Panc1 (cell line): ENCODE data around the gene ARHGEF40. TPM values are rescaled to one million over a fixed set of nuclear protein-coding genes. Genes with fewer than 3 reads are reported as not detected.

Experiments
- ATAC-seq: fragments of 200-7000 bp; cut with Tn5 transposase; 2 replicates; pipeline ENCODE4 v1.9.1; 2020; ENCODE audit warnings: mild to moderate bottlenecking, moderate library complexity
- BruUV-seq: library from RNA; stranded (reverse); fragments of 400-500 nt; replicated peaks from 2 replicates; lab custom pipeline; 2021; lab: Mats Ljungman, UMichigan
- CTCF ChIA-PET: fragments of 300-600 bp; sonication (Branson Sonifier 250); formaldehyde crosslinking; loops from one replicate; lab custom pipeline; 2022; ENCODE audit warnings: antibody characterized with exemption; lab: Charles Lee
- POLR2A ChIA-PET: fragments of 300-600 bp; sonication (Branson Sonifier 250); formaldehyde crosslinking; loops from one replicate; lab custom pipeline; 2022; ENCODE audit warnings: antibody characterized with exemption; lab: Charles Lee
- DNase-seq: peaks from one replicate; pipeline ENCODE4 v3.0.0-alpha.2; 2010; ENCODE audit warnings: low read depth, low spot score
- H3K27ac ChIP-seq: 2 replicates; pipeline ENCODE4 v1.5.1; 2011; ENCODE audit warnings: mild to moderate bottlenecking, low read length, inconsistent platforms
- H3K27me3 ChIP-seq: fragments of 200-500 bp; sonication (Bioruptor generic); 2 replicates; pipeline ENCODE4 v1.6.0; 2014; ENCODE audit warnings: low read length, inconsistent platforms; ENCODE audit not compliant: control insufficient read depth, insufficient read depth
- H3K36me3 ChIP-seq: fragments of 200-500 bp; sonication (Bioruptor generic); 2 replicates; pipeline ENCODE4 v1.5.1; 2014; ENCODE audit warnings: inconsistent platforms, mild to moderate bottlenecking, low read length, moderate library complexity; ENCODE audit not compliant: control insufficient read depth, insufficient read depth
- H3K4me1 ChIP-seq: 2 replicates; pipeline ENCODE4 v1.5.1; 2011; ENCODE audit warnings: inconsistent platforms, mild to moderate bottlenecking, low read length, moderate library complexity; ENCODE audit not compliant: control insufficient read depth, insufficient read depth
- H3K4me3 ChIP-seq, 2 experiments: 2 replicates each; pipeline ENCODE4 v1.5.1; 2011 to 2012; ENCODE audit warnings: low read depth in 2 of 2, low read length in 2 of 2, mild to moderate bottlenecking in 2 of 2, inconsistent platforms in 1 of 2, moderate library complexity in 1 of 2
- H3K9me3 ChIP-seq: fragments of 200-500 bp; sonication (Bioruptor generic); 2 replicates; pipeline ENCODE4 v1.5.1; 2014; ENCODE audit warnings: low read depth, mild to moderate bottlenecking, inconsistent platforms, low read length, moderate library complexity; ENCODE audit not compliant: control insufficient read depth, insufficient read depth
- CTCF ChIP-seq: fragments of 450-650 bp; IDR thresholded peaks from 2 replicates; pipeline ENCODE4 v1.5.1; 2017; ENCODE audit warnings: mild to moderate bottlenecking
- POLR2AphosphoS5 ChIP-seq: IDR thresholded peaks from 2 replicates; pipeline ENCODE4 v1.6.1; 2012; ENCODE audit warnings: mild to moderate bottlenecking, low read depth, low read length, moderate library complexity
- SIN3A ChIP-seq: IDR thresholded peaks from 2 replicates; pipeline ENCODE4 v1.6.1; 2012; ENCODE audit warnings: low read depth, mild to moderate bottlenecking, low read length, moderate library complexity, borderline replicate concordance; ENCODE audit not compliant: insufficient read depth
- TCF7L2 ChIP-seq: IDR thresholded peaks from 2 replicates; pipeline ENCODE4 v1.6.1; 2011; ENCODE audit warnings: mild to moderate bottlenecking, low read depth, low read length, inconsistent platforms
- in situ Hi-C: cut with HindIII; loops from 2 replicates; pipeline ENCODE4 v1.10.0; 2016; ENCODE audit warnings: low sequenced_read_pairs, low pct_unique_long_range_greater_than_20kb
- intact Hi-C: fragments of 100-400 bp; cut with micrococcal nuclease; formaldehyde crosslinking; loops from one replicate; pipeline ENCODE4 v1.10.0; 2022; ENCODE audit not compliant: unreplicated experiment
- total RNA-seq: library from RNA; stranded (reverse); gene quantifications from one replicate; pipeline ENCODE4 v1.2.1, GENCODE V29; 2021; ENCODE audit not compliant: unreplicated experiment
- TF ChIP-seq, protein P1 (sequence below), 2 experiments: IDR thresholded peaks; 2 replicates each; pipeline ENCODE4 v1.6.1; 2011 to 2012; ENCODE audit warnings: low read depth in 2 of 2, control low read depth in 1 of 2, low read length in 1 of 2, mild to moderate bottlenecking in 1 of 2, moderate library complexity in 1 of 2; ENCODE audit not compliant: insufficient read depth in 1 of 2

The ARHGEF40 gene
- total RNA-seq, 1 experiment from 2014 or later: 11.1 TPM

DNA sequence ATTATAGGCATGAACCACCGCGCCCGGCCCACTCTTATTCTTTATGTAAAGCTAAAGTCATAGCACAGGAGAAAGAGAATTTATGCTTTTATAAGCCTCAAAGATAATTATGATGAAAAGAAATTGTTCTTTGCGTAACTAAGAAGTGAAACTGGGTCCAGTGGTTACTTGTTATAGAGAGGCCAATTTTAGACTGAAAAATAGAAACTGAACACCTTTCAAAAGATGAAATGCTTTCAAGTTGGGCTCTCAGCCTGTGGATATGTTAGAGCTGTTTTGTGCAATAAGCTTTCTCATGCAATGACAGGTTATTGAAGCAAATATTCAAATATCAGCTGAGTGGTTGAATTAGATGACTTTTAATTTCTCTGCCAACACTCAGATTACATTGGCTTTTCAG is 38.7 kb downstream of the ARHGEF40 start:
- no peaks in the 10 kb centered on the region for H3K9me3 ChIP-seq
- no peak for TF ChIP-seq SIN3A
- no peak for TF ChIP-seq TCF7L2
- TF ChIP-seq, protein P1, sequence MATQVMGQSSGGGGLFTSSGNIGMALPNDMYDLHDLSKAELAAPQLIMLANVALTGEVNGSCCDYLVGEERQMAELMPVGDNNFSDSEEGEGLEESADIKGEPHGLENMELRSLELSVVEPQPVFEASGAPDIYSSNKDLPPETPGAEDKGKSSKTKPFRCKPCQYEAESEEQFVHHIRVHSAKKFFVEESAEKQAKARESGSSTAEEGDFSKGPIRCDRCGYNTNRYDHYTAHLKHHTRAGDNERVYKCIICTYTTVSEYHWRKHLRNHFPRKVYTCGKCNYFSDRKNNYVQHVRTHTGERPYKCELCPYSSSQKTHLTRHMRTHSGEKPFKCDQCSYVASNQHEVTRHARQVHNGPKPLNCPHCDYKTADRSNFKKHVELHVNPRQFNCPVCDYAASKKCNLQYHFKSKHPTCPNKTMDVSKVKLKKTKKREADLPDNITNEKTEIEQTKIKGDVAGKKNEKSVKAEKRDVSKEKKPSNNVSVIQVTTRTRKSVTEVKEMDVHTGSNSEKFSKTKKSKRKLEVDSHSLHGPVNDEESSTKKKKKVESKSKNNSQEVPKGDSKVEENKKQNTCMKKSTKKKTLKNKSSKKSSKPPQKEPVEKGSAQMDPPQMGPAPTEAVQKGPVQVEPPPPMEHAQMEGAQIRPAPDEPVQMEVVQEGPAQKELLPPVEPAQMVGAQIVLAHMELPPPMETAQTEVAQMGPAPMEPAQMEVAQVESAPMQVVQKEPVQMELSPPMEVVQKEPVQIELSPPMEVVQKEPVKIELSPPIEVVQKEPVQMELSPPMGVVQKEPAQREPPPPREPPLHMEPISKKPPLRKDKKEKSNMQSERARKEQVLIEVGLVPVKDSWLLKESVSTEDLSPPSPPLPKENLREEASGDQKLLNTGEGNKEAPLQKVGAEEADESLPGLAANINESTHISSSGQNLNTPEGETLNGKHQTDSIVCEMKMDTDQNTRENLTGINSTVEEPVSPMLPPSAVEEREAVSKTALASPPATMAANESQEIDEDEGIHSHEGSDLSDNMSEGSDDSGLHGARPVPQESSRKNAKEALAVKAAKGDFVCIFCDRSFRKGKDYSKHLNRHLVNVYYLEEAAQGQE (IDR thresholded peaks at IDR 0.05; ENCODE audit: insufficient read depth in 1 of 2, low read depth in 2 of 2, low read length in 1 of 2): no peak
- TF ChIP-seq POLR2AphosphoS5: no peak
- no peak for TF ChIP-seq CTCF
- DNase-seq: no peak
- no peak for ATAC-seq
- no peak overlapping the region for H3K4me3 ChIP-seq
- no peak overlapping the region for H3K27ac ChIP-seq
- H3K4me1 ChIP-seq: peaks cover 13% of the 10 kb centered on the region
- ChIA-PET CTCF (no interaction called here), POLR2A (no interaction called here)
- intact Hi-C loops: loop anchor here (5.0 kb wide), 1 partner anchor 41 kb away; no protein-coding TSS in a partner anchor
- H3K27me3 ChIP-seq: no peaks in the 10 kb centered on the region
- in situ Hi-C loops: no loop called here
- no peaks in the 10 kb centered on the region for H3K36me3 ChIP-seq
- no TSS peak for BruUV-seq

GRCh38 chr14:21109377-21110138 is 39.5 kb downstream of the ARHGEF40 start:
- Histone ChIP-seq H3K27ac (no peak overlapping the region), H3K9me3 (no peaks in the 10 kb centered on the region), H3K4me3 (no peak overlapping the region), H3K36me3 (no peaks in the 10 kb centered on the region), H3K4me1 (peaks cover 12% of the 10 kb centered on the region), H3K27me3 (no peaks in the 10 kb centered on the region)
- ATAC-seq: no peak
- in situ Hi-C loops: no loop called here
- no peak for DNase-seq
- CTCF ChIA-PET: interaction anchor here (0.7 to 0.8 kb wide), 2 partner anchors 38 to 95 kb away, joined by 3 read pairs; no protein-coding TSS in a partner anchor
- POLR2A ChIA-PET: no interaction called here
- no TSS peak for BruUV-seq
- TF ChIP-seq TCF7L2 (no peak), POLR2AphosphoS5 (no peak), SIN3A (no peak), CTCF (no peak)
- TF ChIP-seq, protein P1 (IDR thresholded peaks at IDR 0.05; ENCODE audit: insufficient read depth in 1 of 2, low read depth in 2 of 2, low read length in 1 of 2): no peak
- intact Hi-C loops: loop anchor here (5.0 kb wide), 1 partner anchor 42 kb away; no protein-coding TSS in a partner anchor
